ENCODE results near the gene RPL7A.
A peak's percentile ranks its signal among the peaks of the same experiment; 100 is the strongest.
"Not testable (repeated sequence)": the region's sequence is repeated elsewhere in the genome, so short reads cannot be mapped to it uniquely, and the experiment has no call there.

Gene RPL7A

GRCh38 chr9:133371261-133371711, 23.3 kb downstream of the RPL7A start:
- H3K4me3 ChIP-seq (ENCODE audit: low read depth, low read length) = no peak overlapping the region
- no peak for TF ChIP-seq CTCF (IDR thresholded peaks at IDR 0.05; ENCODE audit: low read depth, low read length)

- no peak for TF ChIP-seq CTCF (IDR thresholded peaks at IDR 0.05; ENCODE audit: low read depth, low read length)
- no peak overlapping the region for H3K4me3 ChIP-seq (ENCODE audit: low read depth, low read length)
Observed at GRCh38 chr9:133372144-133372543, 24.1 kb downstream of the RPL7A start.

GRCh38 chr9:133374612-133375115, 26.6 kb downstream of the RPL7A start:
- H3K4me3 ChIP-seq (ENCODE audit: low read depth, low read length) = peak overlapping the region; percentile 82
- TF ChIP-seq CTCF (IDR thresholded peaks at IDR 0.05; ENCODE audit: low read depth, low read length) = no peak

GRCh38 chr9:133375116-133375723, 27.2 kb downstream of the RPL7A start:
- H3K4me3 ChIP-seq (ENCODE audit: low read depth, low read length) = peak overlapping the region; percentile 82
- no peak for TF ChIP-seq CTCF (IDR thresholded peaks at IDR 0.05; ENCODE audit: low read depth, low read length)

- no peak for TF ChIP-seq CTCF (IDR thresholded peaks at IDR 0.05; ENCODE audit: low read depth, low read length)
- peak within 1 kb of the TSS; percentile 82 for H3K4me3 ChIP-seq (ENCODE audit: low read depth, low read length)
Observed at GRCh38 chr9:133375724-133376654, 28.0 kb downstream of the RPL7A start, which contains the start of the genes STKLD1 and SURF4. TSS of gene STKLD1 (plus strand) at chr9:133376366. CDS start at chr9:133376474, 108 bp downstream. TSS of gene SURF4 (minus strand) at chr9:133376060. CDS start at chr9:133375969, 91 bp downstream.

- not testable (repeated sequence) for H3K4me3 ChIP-seq (ENCODE audit: low read depth, low read length)
Observed at GRCh38 chr9:133377280-133377679, 29.3 kb downstream of the RPL7A start.

- H3K4me3 ChIP-seq (ENCODE audit: low read depth, low read length) = no peak overlapping the region
- TF ChIP-seq CTCF (IDR thresholded peaks at IDR 0.05; ENCODE audit: low read depth, low read length) = no peak
Observed at GRCh38 chr9:133377721-133378216, 29.8 kb downstream of the RPL7A start.
